Measurements from ENCODE around the gene GLIS2. TPM values are rescaled to one million over a fixed set of nuclear protein-coding genes. Genes with fewer than 3 reads are reported as not detected.

GLIS2 gene
- polyA plus RNA-seq, 1 experiment = 2.2 TPM

- no peaks in the 10 kb centered on the region for H3K27me3 ChIP-seq (ENCODE audit: control insufficient read depth, insufficient read depth, low read length)
- H3K9me3 ChIP-seq (ENCODE audit: control insufficient read depth, insufficient read depth, low read length) = no peaks in the 10 kb centered on the region; the same call in 1 of the 2 replicates
- H3K27ac ChIP-seq (ENCODE audit: low read depth, low read length) = no peak overlapping the region
- POLR2A ChIA-PET = interaction anchor here (1.0 kb wide), 1 partner anchor 62 kb away, joined by 3 read pairs; no protein-coding TSS in a partner anchor
- H3K4me3 ChIP-seq (ENCODE audit: low read depth, low read length) = no peak overlapping the region
- TF ChIP-seq CTCF (IDR thresholded peaks at IDR 0.05; ENCODE audit: low read depth, low read length) = no peak
- CTCF ChIA-PET = interaction anchor here (0.6 to 1.3 kb wide), 6 partner anchors 15 to 816 kb away, joined by 3 to 4 read pairs (median 3); no protein-coding TSS in a partner anchor
- DNase-seq (ENCODE audit: low read depth, low spot score) = no peak
Observed at GRCh38 chr16:4324492-4325252, 8.8 kb downstream of the GLIS2 start.

GRCh38 chr16:4325253-4325758 lies 9.4 kb downstream of the GLIS2 start:
- no peaks in the 10 kb centered on the region; the same call in 1 of the 2 replicates for H3K9me3 ChIP-seq (ENCODE audit: control insufficient read depth, insufficient read depth, low read length)
- H3K27me3 ChIP-seq (ENCODE audit: control insufficient read depth, insufficient read depth, low read length) = no peaks in the 10 kb centered on the region
- TF ChIP-seq CTCF (IDR thresholded peaks at IDR 0.05; ENCODE audit: low read depth, low read length) = no peak
- ChIA-PET POLR2A (interaction anchor here (1.0 kb wide), 1 partner anchor 61 kb away, joined by 3 read pairs; no protein-coding TSS in a partner anchor), CTCF (interaction anchor here (0.5 to 1.2 kb wide), 3 partner anchors 13 to 815 kb away, joined by 3 read pairs; no protein-coding TSS in a partner anchor)
- DNase-seq (ENCODE audit: low read depth, low spot score) = no peak
- H3K27ac ChIP-seq (ENCODE audit: low read depth, low read length) = no peak overlapping the region
- H3K4me3 ChIP-seq (ENCODE audit: low read depth, low read length) = no peak overlapping the region

GRCh38 chr16:4327386-4328045 lies 11.6 kb downstream of the GLIS2 start:
- no peak for DNase-seq (ENCODE audit: low read depth, low spot score)
- H3K9me3 ChIP-seq (ENCODE audit: control insufficient read depth, insufficient read depth, low read length) = no peaks in the 10 kb centered on the region; the same call in 1 of the 2 replicates
- POLR2A ChIA-PET = interaction anchor here (0.6 to 1.8 kb wide), 8 partner anchors 10 to 74 kb away, joined by 3 to 11 read pairs (median 4); partner anchors contain the start of genes GLIS2 and TFAP4
- H3K27me3 ChIP-seq (ENCODE audit: control insufficient read depth, insufficient read depth, low read length) = no peaks in the 10 kb centered on the region
- peak overlapping the region; percentile 70 for H3K27ac ChIP-seq (ENCODE audit: low read depth, low read length)
- peak overlapping the region; percentile 44 for H3K4me3 ChIP-seq (ENCODE audit: low read depth, low read length)
- TF ChIP-seq CTCF (IDR thresholded peaks at IDR 0.05; ENCODE audit: low read depth, low read length) = no peak
- CTCF ChIA-PET = interaction anchor here (0.6 to 3.8 kb wide), 10 partner anchors 11 to 128 kb away, joined by 3 to 37 read pairs (median 8); partner anchors contain the start of gene GLIS2

GRCh38 chr16:4328046-4328781 lies 12.3 kb downstream of the GLIS2 start:
- CTCF ChIA-PET = interaction anchor here (0.6 to 3.8 kb wide), 10 partner anchors 11 to 129 kb away, joined by 3 to 37 read pairs (median 8); partner anchors contain the start of gene GLIS2
- H3K4me3 ChIP-seq (ENCODE audit: low read depth, low read length) = peak overlapping the region; percentile 44
- no peaks in the 10 kb centered on the region; the same call in 1 of the 2 replicates for H3K9me3 ChIP-seq (ENCODE audit: control insufficient read depth, insufficient read depth, low read length)
- peak; percentile 64 for TF ChIP-seq CTCF (IDR thresholded peaks at IDR 0.05; ENCODE audit: low read depth, low read length)
- DNase-seq (ENCODE audit: low read depth, low spot score) = no peak
- POLR2A ChIA-PET = interaction anchor here (0.6 to 2.6 kb wide), 10 partner anchors 11 to 75 kb away, joined by 3 to 11 read pairs (median 5); partner anchors contain the start of genes GLIS2 and TFAP4
- H3K27me3 ChIP-seq (ENCODE audit: control insufficient read depth, insufficient read depth, low read length) = no peaks in the 10 kb centered on the region
- H3K27ac ChIP-seq (ENCODE audit: low read depth, low read length) = peak overlapping the region; percentile 70
